HG02610 (cell line): Measurements from ENCODE around the gene SLC2A9.
"Not testable (repeated sequence)": the region's sequence is repeated elsewhere in the genome, so short reads cannot be mapped to it uniquely, and the experiment has no call there.

Experiments used
- ATAC-seq: cut with Tn5 transposase; IDR thresholded peaks from one replicate; pipeline ENCODE4 v1.9.1; 2021; ENCODE audit warnings: mild to moderate bottlenecking, moderate library complexity; ENCODE audit not compliant: unreplicated experiment

Gene SLC2A9

GRCh38 chr4:10002278-10002677 is 19.0 kb downstream of the SLC2A9 start:
- no peak for ATAC-seq

GRCh38 chr4:10001757-10002156 is 19.5 kb downstream of the SLC2A9 start:
- no peak for ATAC-seq

- ATAC-seq: peak; percentile 69
Measured at GRCh38 chr4:9999956-10000561, 21.2 kb downstream of the SLC2A9 start.

GRCh38 chr4:9997886-9998285 is 23.4 kb downstream of the SLC2A9 start:
- no peak for ATAC-seq

- ATAC-seq: no peak
Measured at GRCh38 chr4:9996319-9997110, 24.8 kb downstream of the SLC2A9 start.

GRCh38 chr4:9994246-9994847 is 26.9 kb downstream of the SLC2A9 start:
- peak; percentile 56 for ATAC-seq

GRCh38 chr4:9989918-9990635 is 31.2 kb downstream of the SLC2A9 start:
- ATAC-seq: no peak

- ATAC-seq: no peak
Measured at GRCh38 chr4:9988933-9989332, 32.4 kb downstream of the SLC2A9 start.

- ATAC-seq: no peak
Measured at GRCh38 chr4:9988363-9988749, 32.9 kb downstream of the SLC2A9 start.

GRCh38 chr4:9987749-9988362 is 33.4 kb downstream of the SLC2A9 start:
- ATAC-seq: peak; percentile 70

- ATAC-seq: no peak
Measured at GRCh38 chr4:9984621-9985020, 36.7 kb downstream of the SLC2A9 start.

GRCh38 chr4:9983211-9983610 is 38.1 kb downstream of the SLC2A9 start:
- ATAC-seq: no peak

- not testable (repeated sequence) for ATAC-seq
Measured at GRCh38 chr4:9981899-9982298, 39.4 kb downstream of the SLC2A9 start.

GRCh38 chr4:9980898-9981297 is 40.4 kb downstream of the SLC2A9 start:
- no peak for ATAC-seq

GRCh38 chr4:9979101-9979701 is 42.1 kb downstream of the SLC2A9 start:
- no peak for ATAC-seq

GRCh38 chr4:9977518-9978031 is 43.7 kb downstream of the SLC2A9 start:
- no peak for ATAC-seq

- no peak for ATAC-seq
Measured at GRCh38 chr4:9976781-9977180, 44.5 kb downstream of the SLC2A9 start.

GRCh38 chr4:9976293-9976692 is 45.0 kb downstream of the SLC2A9 start:
- no peak for ATAC-seq

- no peak for ATAC-seq
Measured at GRCh38 chr4:9971711-9972110, 49.6 kb downstream of the SLC2A9 start.

GRCh38 chr4:9970399-9971011 is 50.8 kb downstream of the SLC2A9 start:
- peak; percentile 70 for ATAC-seq
